NB4 (cell line): ENCODE data around the gene PSMB4.
"Not testable (repeated sequence)": the region's sequence is repeated elsewhere in the genome, so short reads cannot be mapped to it uniquely, and the experiment has no call there.

Source experiments
- MYC ChIP-seq: IDR thresholded peaks from 2 replicates; pipeline ENCODE4 v1.6.1; 2011; ENCODE audit warnings: low read depth, low read length
- TF ChIP-seq, protein P1 (sequence below): IDR thresholded peaks from one replicate; pipeline ENCODE4 v1.5.1; 2012; ENCODE audit warnings: low read depth, low read length
- TF ChIP-seq, protein P2 (sequence below): IDR thresholded peaks from 2 replicates; pipeline ENCODE4 v1.6.1; 2011; ENCODE audit warnings: low read depth, low read length

DNA sequence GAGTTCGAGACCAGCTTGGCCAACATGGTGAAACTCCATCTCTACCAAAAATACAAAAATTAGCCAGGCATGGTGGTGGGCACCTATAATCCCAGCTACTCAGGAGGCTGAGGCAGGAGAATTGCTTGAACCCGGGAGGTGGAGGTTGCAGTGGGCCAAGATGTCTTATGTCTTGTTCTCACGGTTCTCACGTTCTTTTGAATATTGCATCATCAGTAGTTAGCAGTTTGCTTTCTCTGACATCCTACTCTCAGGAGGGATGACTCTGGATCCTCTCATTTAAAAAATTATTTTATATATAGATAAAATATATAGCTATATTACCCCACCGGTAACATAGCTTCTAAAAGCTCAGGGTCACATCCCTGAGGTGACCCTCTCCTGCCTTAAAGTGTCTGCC lies 3.1 kb upstream of the PSMB4 start:
- TF ChIP-seq, protein P1, sequence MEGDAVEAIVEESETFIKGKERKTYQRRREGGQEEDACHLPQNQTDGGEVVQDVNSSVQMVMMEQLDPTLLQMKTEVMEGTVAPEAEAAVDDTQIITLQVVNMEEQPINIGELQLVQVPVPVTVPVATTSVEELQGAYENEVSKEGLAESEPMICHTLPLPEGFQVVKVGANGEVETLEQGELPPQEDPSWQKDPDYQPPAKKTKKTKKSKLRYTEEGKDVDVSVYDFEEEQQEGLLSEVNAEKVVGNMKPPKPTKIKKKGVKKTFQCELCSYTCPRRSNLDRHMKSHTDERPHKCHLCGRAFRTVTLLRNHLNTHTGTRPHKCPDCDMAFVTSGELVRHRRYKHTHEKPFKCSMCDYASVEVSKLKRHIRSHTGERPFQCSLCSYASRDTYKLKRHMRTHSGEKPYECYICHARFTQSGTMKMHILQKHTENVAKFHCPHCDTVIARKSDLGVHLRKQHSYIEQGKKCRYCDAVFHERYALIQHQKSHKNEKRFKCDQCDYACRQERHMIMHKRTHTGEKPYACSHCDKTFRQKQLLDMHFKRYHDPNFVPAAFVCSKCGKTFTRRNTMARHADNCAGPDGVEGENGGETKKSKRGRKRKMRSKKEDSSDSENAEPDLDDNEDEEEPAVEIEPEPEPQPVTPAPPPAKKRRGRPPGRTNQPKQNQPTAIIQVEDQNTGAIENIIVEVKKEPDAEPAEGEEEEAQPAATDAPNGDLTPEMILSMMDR: not testable (repeated sequence)
- TF ChIP-seq MYC: not testable (repeated sequence)
- TF ChIP-seq, protein P2, sequence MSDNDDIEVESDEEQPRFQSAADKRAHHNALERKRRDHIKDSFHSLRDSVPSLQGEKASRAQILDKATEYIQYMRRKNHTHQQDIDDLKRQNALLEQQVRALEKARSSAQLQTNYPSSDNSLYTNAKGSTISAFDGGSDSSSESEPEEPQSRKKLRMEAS: not testable (repeated sequence)
